Measurements from ENCODE around the gene C16orf92. TPM values are rescaled to one million over a fixed set of nuclear protein-coding genes. Genes with fewer than 3 reads are reported as not detected.
A peak's percentile ranks its signal among the peaks of the same experiment; 100 is the strongest.

C16orf92 gene
- polyA plus RNA-seq, 1 donor, result not detected

- DNase-seq, result no peak
- Histone ChIP-seq H3K27me3 (ENCODE audit: control insufficient read depth, insufficient read depth, low read length) (no peaks in the 10 kb centered on the region), H3K27ac (ENCODE audit: low read length) (no peak overlapping the region), H3K4me1 (ENCODE audit: control insufficient read depth, insufficient read depth, low read length) (peaks cover 7% of the 10 kb centered on the region), H3K36me3 (ENCODE audit: control insufficient read depth, insufficient read depth, low read length) (peaks cover 86% of the 10 kb centered on the region), H3K4me3 (ENCODE audit: low read length) (no peak overlapping the region), H3K9me3 (ENCODE audit: control insufficient read depth, low read depth, low read length) (no peaks in the 10 kb centered on the region)
- WGBS (ENCODE audit: insufficient coverage, low lambda C conversion rate), result 89% methylated on average over 8 of the region's 23 CpGs
Measured at GRCh38 chr16:29989111-29989858, 33.7 kb upstream of the C16orf92 start.

- Histone ChIP-seq H3K4me3 (ENCODE audit: low read length) (no peak overlapping the region), H3K27me3 (ENCODE audit: control insufficient read depth, insufficient read depth, low read length) (no peaks in the 10 kb centered on the region), H3K36me3 (ENCODE audit: control insufficient read depth, insufficient read depth, low read length) (peaks cover 79% of the 10 kb centered on the region), H3K4me1 (ENCODE audit: control insufficient read depth, insufficient read depth, low read length) (peaks cover 13% of the 10 kb centered on the region), H3K27ac (ENCODE audit: low read length) (no peak overlapping the region), H3K9me3 (ENCODE audit: control insufficient read depth, low read depth, low read length) (no peaks in the 10 kb centered on the region)
- no CpG with 5 or more reads among the region's 2 CpGs for WGBS (ENCODE audit: insufficient coverage, low lambda C conversion rate)
- DNase-seq, result no peak
Measured at GRCh38 chr16:29990034-29990433, 33.0 kb upstream of the C16orf92 start.

- Histone ChIP-seq H3K36me3 (ENCODE audit: control insufficient read depth, insufficient read depth, low read length) (peaks cover 69% of the 10 kb centered on the region), H3K27me3 (ENCODE audit: control insufficient read depth, insufficient read depth, low read length) (no peaks in the 10 kb centered on the region), H3K4me1 (ENCODE audit: control insufficient read depth, insufficient read depth, low read length) (peaks cover 13% of the 10 kb centered on the region), H3K4me3 (ENCODE audit: low read length) (no peak overlapping the region), H3K9me3 (ENCODE audit: control insufficient read depth, low read depth, low read length) (no peaks in the 10 kb centered on the region), H3K27ac (ENCODE audit: low read length) (no peak overlapping the region)
- WGBS (ENCODE audit: insufficient coverage, low lambda C conversion rate), result no CpG with 5 or more reads among the region's 35 CpGs
- DNase-seq, result no peak
Measured at GRCh38 chr16:29990883-29991570, 32.0 kb upstream of the C16orf92 start.

- H3K36me3 ChIP-seq (ENCODE audit: control insufficient read depth, insufficient read depth, low read length), result peaks cover 64% of the 10 kb centered on the region
- H3K27me3 ChIP-seq (ENCODE audit: control insufficient read depth, insufficient read depth, low read length), result no peaks in the 10 kb centered on the region
- no peak for DNase-seq
- no CpG with 5 or more reads among the region's 5 CpGs for WGBS (ENCODE audit: insufficient coverage, low lambda C conversion rate)
- H3K9me3 ChIP-seq (ENCODE audit: control insufficient read depth, low read depth, low read length), result no peaks in the 10 kb centered on the region
- no peak overlapping the region for H3K27ac ChIP-seq (ENCODE audit: low read length)
- H3K4me3 ChIP-seq (ENCODE audit: low read length), result no peak overlapping the region
- H3K4me1 ChIP-seq (ENCODE audit: control insufficient read depth, insufficient read depth, low read length), result peaks cover 13% of the 10 kb centered on the region
Measured at GRCh38 chr16:29991571-29991904, 31.5 kb upstream of the C16orf92 start.

GRCh38 chr16:29992344-29992967, 30.5 kb upstream of the C16orf92 start:
- WGBS (ENCODE audit: insufficient coverage, low lambda C conversion rate), result no CpG with 5 or more reads among the region's 7 CpGs
- DNase-seq, result no peak
- no peak overlapping the region for H3K27ac ChIP-seq (ENCODE audit: low read length)
- peaks cover 13% of the 10 kb centered on the region for H3K4me1 ChIP-seq (ENCODE audit: control insufficient read depth, insufficient read depth, low read length)
- peaks cover 55% of the 10 kb centered on the region for H3K36me3 ChIP-seq (ENCODE audit: control insufficient read depth, insufficient read depth, low read length)
- no peaks in the 10 kb centered on the region for H3K9me3 ChIP-seq (ENCODE audit: control insufficient read depth, low read depth, low read length)
- H3K27me3 ChIP-seq (ENCODE audit: control insufficient read depth, insufficient read depth, low read length), result no peaks in the 10 kb centered on the region
- H3K4me3 ChIP-seq (ENCODE audit: low read length), result no peak overlapping the region

- Histone ChIP-seq H3K9me3 (ENCODE audit: control insufficient read depth, low read depth, low read length) (no peaks in the 10 kb centered on the region), H3K36me3 (ENCODE audit: control insufficient read depth, insufficient read depth, low read length) (peaks cover 46% of the 10 kb centered on the region), H3K27me3 (ENCODE audit: control insufficient read depth, insufficient read depth, low read length) (no peaks in the 10 kb centered on the region), H3K4me1 (ENCODE audit: control insufficient read depth, insufficient read depth, low read length) (peaks cover 13% of the 10 kb centered on the region), H3K27ac (ENCODE audit: low read length) (no peak overlapping the region), H3K4me3 (ENCODE audit: low read length) (no peak overlapping the region)
- DNase-seq, result no peak
- no CpG with 5 or more reads among the region's 25 CpGs for WGBS (ENCODE audit: insufficient coverage, low lambda C conversion rate)
Measured at GRCh38 chr16:29993191-29993902, 29.7 kb upstream of the C16orf92 start.

- Histone ChIP-seq H3K4me1 (ENCODE audit: control insufficient read depth, insufficient read depth, low read length) (peaks cover 13% of the 10 kb centered on the region), H3K36me3 (ENCODE audit: control insufficient read depth, insufficient read depth, low read length) (peaks cover 39% of the 10 kb centered on the region), H3K27me3 (ENCODE audit: control insufficient read depth, insufficient read depth, low read length) (no peaks in the 10 kb centered on the region), H3K9me3 (ENCODE audit: control insufficient read depth, low read depth, low read length) (no peaks in the 10 kb centered on the region), H3K4me3 (ENCODE audit: low read length) (no peak overlapping the region), H3K27ac (ENCODE audit: low read length) (no peak overlapping the region)
- no peak for DNase-seq
- 96% methylated on average over 6 of the region's 9 CpGs for WGBS (ENCODE audit: insufficient coverage, low lambda C conversion rate)
Measured at GRCh38 chr16:29993903-29994599, 28.9 kb upstream of the C16orf92 start.

- DNase-seq, result peak in 1 of 2 donors; percentile 64
- peaks cover 9% of the 10 kb centered on the region for H3K4me1 ChIP-seq (ENCODE audit: control insufficient read depth, insufficient read depth, low read length)
- H3K36me3 ChIP-seq (ENCODE audit: control insufficient read depth, insufficient read depth, low read length), result peaks cover 32% of the 10 kb centered on the region
- H3K9me3 ChIP-seq (ENCODE audit: control insufficient read depth, low read depth, low read length), result no peaks in the 10 kb centered on the region
- H3K4me3 ChIP-seq (ENCODE audit: low read length), result peak overlapping the region; percentile 98
- no peaks in the 10 kb centered on the region for H3K27me3 ChIP-seq (ENCODE audit: control insufficient read depth, insufficient read depth, low read length)
- H3K27ac ChIP-seq (ENCODE audit: low read length), result peak overlapping the region; percentile 99
- WGBS (ENCODE audit: insufficient coverage, low lambda C conversion rate), result no CpG with 5 or more reads among the region's 24 CpGs
Measured at GRCh38 chr16:29994600-29995323, 28.2 kb upstream of the C16orf92 start.

- peak within 1 kb of the TSS; percentile 98 for H3K4me3 ChIP-seq (ENCODE audit: low read length)
- peaks cover 6% of the 10 kb centered on the region for H3K4me1 ChIP-seq (ENCODE audit: control insufficient read depth, insufficient read depth, low read length)
- DNase-seq, result peak; percentile 79 to 87
- WGBS (ENCODE audit: insufficient coverage, low lambda C conversion rate), result no CpG with 5 or more reads among the region's 53 CpGs
- no peaks in the 10 kb centered on the region for H3K9me3 ChIP-seq (ENCODE audit: control insufficient read depth, low read depth, low read length)
- peak within 1 kb of the TSS; percentile 99 for H3K27ac ChIP-seq (ENCODE audit: low read length)
- H3K36me3 ChIP-seq (ENCODE audit: control insufficient read depth, insufficient read depth, low read length), result peaks cover 34% of the 10 kb centered on the region
- H3K27me3 ChIP-seq (ENCODE audit: control insufficient read depth, insufficient read depth, low read length), result no peaks in the 10 kb centered on the region
Measured at GRCh38 chr16:29995324-29995910, 27.6 kb upstream of the C16orf92 start, which contains the start of gene HIRIP3. Gene HIRIP3, minus strand, starts transcription at chr16:29995617. Its CDS starts 12 bp downstream, at chr16:29995605.

All from large intestine (tissue), 3 donors.